NCI-H1436 treated with DMSO at 0.1 percent for 48 hours (cell line): Measurements from ENCODE around the gene PPP2R5D.
"Not testable (repeated sequence)": the region's sequence is repeated elsewhere in the genome, so short reads cannot be mapped to it uniquely, and the experiment has no call there.

Experiments
- DNase-seq: peaks from one replicate; lab custom pipeline; 2025; lab: John Stamatoyannopoulos, UW

Gene PPP2R5D

DNA sequence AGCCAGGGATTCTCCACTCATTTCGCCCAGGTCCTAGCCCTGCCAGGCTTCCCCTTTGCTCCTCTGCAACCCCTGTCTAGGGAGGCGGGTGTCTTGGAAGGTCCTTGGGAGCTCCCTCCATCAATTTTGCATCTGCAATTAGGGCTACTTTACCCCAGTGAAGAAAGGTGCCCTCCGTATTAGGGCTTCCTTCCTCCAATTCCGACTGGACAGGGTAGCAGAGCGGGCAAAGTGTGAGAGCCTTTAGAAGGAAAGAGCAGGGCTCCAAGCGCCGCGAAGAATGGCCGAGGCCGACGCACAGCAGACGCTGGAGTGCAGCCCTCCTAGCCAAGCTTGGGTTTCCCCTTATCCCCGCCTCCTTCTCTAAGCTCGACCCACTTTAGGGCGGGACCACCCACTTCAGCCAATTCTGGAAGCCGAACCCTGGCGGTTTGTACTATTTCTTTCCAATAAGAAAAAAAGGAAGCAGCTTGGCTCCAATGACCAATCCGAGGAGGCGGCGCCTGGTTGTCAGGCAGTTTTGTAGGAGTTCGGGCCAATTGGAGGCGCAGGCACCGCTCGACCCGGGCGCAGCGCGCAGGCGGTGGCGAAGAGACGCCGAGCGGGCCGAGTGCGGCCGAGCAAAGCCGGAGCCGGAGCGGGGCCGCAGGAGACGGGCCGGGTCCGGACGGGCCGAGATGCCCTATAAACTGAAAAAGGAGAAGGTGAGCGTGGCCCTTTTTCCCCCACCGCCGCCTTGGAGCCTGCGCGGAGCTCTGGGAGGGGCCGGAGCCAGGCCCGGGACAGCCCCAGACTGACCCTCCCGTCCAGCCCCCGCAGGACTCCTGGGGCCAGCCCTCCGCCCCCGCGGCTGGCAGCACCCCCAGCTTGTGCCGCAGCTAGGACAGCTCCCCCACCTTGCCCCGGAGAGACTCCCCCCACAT is at the start of gene PPP2R5D:
PPP2R5D (plus strand) TSS at position 570 of the 923 bp plus-strand sequence; CDS start at position 678, 108 bp downstream.
- DNase-seq = peak; percentile 98

DNA sequence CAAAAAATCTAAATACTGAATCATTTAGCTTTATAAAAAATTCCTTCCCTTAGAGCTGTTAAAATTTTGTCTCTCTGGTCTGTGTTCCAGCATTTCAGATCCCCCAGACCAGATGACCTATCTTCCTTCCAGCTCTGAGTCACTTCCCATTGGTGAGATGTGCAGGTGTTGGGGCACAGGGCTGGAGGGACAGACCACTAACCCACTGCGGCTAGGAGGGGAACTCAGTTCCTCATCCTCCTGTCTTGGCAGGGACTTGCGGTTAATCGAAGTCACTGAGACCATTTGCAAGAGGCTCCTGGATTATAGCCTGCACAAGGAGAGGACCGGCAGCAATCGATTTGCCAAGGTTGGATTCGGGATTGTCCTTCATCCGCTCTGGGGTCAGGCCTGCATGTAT is 49.0 kb upstream of the PPP2R5D start:
- DNase-seq = no peak

DNA sequence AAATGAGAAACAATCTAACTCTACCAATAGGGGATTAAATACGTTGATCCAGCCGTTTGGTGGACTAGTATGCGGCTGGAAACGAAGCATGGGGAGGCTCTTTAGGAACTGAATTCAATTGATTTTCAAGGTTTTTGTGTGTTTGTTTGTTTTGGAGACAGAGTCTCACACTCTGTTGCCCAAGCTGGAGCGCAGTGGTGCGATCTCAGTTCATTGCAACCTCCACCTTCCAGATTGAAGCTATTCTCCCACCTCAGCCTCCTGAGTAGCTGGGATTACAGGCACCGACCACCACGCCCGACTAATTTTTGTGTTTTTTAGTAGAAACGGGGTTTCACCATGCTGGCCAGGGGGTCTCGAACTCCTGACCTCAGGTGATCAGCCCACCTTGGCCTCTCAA is 48.0 kb upstream of the PPP2R5D start:
- no peak for DNase-seq

DNA sequence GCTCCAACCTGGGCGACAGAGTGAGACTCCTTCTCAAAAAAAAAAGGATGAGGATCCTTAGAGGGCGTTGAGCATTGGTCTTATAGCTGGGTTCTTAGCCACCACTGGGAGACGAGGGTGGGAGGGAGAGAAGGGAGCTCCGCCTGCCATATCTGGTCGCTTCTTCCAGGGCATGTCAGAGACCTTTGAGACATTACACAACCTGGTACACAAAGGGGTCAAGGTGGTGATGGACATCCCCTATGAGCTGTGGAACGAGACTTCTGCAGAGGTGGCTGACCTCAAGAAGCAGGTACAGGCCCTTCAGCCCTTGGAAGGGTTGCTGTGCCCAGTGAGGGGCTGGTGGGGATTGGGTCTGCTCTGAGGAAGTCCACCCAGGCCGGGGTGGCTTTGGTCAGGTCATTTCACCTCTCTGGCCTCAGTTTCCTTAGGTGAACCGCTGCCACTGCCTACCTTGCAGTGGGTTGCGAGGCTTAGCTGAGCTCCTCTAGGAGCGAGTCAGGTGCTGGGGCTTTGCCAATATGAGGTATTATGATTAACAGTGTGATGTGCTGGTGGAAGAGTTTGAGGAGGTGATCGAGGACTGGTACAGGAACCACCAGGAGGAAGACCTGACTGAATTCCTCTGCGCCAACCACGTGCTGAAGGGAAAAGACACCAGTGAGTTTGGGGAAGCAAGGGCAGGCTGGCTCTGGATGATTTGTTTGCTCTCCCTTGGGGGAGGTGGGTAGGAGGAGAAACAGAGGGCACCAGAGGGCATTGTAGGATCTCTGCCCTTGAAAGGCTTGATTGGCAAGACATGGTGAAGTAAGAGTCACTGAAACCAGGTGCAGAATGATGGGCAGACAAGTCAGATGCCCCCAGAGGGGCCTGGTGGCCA is 46.6 kb upstream of the PPP2R5D start:
- no peak for DNase-seq

DNA sequence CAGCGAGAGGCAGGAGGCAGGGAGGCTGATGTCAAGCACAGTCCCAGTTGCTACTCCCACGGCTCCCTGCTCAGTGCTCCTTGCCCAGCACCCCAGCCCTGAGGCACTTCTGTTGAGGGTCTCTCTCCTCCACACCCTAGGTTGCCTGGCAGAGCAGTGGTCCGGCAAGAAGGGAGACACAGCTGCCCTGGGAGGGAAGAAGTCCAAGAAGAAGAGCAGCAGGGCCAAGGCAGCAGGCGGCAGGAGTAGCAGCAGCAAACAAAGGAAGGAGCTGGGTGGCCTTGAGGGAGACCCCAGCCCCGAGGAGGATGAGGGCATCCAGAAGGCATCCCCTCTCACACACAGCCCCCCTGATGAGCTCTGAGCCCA is 46.0 kb upstream of the PPP2R5D start:
- DNase-seq = no peak

DNA sequence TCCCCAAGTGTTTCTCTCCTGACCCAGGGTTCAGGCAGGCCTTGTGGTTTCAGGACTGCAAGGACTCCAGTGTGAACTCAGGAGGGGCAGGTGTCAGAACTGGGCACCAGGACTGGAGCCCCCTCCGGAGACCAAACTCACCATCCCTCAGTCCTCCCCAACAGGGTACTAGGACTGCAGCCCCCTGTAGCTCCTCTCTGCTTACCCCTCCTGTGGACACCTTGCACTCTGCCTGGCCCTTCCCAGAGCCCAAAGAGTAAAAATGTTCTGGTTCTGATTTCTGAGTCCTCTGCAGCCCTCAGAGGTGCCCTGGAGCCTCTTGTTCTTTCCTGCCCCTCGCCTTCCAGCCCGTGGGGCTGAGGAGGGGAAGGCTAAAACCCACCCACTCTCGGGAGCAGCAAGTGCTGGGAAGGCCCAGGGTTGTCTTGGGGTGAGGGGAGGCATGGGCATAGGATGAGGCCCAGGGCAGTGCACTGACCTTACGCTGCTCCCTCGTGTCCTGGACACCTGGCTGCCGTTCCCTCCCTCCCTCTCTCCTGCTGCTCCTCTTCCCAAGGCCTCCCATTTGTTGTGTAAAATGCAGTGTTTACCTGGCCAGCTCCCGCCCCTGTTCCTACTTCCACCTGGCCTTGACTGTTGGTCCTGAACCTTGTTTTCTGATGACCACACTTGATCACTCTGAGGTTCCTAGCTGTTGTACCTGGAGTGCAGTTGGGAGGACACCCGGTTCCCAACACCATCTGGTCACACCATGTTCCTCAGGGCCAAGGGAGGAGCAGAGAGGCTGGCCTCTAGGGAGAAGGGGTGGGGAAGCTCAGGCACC is 45.2 kb upstream of the PPP2R5D start:
- DNase-seq = no peak

DNA sequence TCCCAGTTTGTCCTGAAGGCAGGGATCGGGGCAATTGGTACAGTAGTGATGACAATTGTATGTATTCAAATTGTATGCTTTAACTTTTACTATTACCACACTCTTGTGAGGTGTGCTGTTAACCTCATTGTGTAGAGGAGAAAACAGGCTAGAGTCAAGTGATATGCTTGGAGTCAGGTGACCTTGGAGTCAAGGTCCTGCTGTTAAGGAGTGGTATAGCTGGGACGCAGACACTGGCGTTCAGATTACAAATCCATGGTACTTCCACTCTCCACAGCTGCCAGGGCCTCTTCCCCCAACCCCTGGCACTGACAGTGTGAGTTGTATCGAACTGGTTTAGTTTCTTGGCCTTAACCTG is 44.6 kb upstream of the PPP2R5D start:
- no peak for DNase-seq

DNA sequence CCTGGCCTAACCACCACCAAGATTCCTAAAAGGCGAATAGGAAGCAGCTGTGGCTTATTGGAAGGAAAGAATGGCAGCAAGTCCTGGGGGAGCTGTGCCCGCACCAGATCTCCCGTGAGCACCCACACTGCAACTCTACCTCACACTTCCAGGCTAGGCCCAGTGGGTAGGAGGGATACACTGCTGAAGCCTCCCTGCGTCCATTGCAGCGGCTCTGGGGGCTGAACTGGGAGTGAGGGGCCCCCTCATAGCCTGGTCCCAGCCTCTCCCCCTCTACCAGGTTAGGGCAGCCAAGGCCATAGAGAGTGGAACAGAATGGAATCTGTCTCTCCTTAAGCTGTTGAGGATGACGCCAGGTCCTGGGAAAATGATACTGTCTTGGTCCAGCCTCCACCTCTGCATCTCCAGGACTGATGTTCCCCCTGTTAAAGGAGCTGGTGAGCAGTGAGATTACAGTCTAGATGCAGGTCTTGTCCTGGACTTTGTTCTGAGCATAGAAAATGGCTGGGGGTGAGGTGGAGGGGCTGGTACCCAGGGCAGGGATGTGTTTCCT is 43.8 kb upstream of the PPP2R5D start:
- DNase-seq = no peak

DNA sequence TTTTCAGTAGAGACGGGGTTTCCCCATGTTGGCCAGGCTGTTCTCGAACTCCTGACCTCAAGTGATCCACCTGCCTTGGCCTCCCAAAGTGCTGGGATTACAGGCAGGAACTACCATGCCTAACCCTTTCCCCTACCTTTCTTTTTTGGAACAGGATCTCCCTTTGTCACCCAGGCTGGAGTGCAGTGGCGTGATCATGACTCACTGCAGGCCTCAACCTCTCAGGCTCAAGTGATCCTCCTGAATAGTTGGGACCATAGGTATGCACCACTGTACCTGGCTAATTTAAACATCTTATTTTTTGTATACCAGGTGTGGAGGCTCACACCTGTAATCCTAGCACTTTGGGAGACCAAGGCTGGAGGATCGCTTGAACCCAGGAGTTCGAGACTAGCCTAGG is 43.0 kb upstream of the PPP2R5D start:
- DNase-seq = not testable (repeated sequence)

DNA sequence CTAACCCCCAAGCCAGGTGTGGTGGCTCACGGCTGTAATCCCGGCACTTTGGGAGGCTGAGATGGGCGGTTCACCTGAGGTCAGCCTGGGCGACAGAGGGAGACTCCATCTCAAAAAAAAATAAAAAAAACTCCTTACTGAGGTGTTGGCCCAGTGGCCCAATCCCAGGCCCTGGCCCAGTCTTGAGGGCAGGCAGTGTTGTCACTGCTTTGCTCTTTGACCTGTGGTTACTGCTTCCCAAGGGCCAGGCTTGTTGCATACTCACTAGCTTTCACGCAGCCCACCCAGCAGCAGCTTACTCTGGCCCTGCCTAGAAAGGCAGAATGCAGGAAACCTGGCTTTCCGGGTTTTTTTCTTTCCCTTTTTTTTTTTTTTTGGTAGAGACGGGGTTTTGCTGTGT is 41.9 kb upstream of the PPP2R5D start:
- no peak for DNase-seq

DNA sequence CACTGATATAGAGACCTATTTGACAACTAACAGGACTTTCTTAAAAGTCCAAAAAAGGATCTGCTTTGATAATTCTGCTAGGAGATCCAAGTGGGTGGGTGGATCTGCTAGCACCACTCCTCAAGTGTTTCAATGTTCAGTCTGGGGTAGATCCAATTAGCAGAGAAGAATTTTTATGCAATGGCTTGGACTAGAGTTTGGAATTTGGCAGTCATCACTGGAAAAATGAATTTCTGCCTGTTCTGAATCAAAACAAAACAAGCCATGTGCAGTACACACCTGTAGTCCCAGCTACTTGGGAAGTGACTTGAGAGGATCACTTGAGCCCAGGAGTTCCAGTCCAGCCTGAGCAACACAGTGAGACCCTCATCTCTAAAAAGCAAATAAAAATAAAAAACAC is 36.4 kb upstream of the PPP2R5D start:
- DNase-seq = no peak

DNA sequence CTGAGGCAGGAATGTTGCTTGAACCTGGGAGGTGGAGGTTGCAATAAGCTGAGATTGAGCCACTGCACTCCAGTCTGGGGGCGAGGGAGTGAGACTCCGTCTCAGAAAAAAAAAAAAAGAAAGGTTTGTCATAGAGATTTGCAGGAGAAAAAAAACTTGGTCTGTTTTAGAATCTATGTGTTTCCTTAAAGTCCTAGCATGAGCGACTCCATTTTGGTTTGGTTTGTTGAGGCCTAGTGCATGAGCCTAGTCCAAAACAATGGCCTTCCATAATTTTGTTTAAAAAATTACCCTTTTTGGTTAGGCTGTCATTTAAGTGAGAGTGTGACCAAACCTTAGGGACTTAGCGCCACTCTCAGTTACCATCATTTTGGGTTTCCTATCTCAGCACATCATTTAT is 32.0 kb upstream of the PPP2R5D start:
- no peak for DNase-seq

DNA sequence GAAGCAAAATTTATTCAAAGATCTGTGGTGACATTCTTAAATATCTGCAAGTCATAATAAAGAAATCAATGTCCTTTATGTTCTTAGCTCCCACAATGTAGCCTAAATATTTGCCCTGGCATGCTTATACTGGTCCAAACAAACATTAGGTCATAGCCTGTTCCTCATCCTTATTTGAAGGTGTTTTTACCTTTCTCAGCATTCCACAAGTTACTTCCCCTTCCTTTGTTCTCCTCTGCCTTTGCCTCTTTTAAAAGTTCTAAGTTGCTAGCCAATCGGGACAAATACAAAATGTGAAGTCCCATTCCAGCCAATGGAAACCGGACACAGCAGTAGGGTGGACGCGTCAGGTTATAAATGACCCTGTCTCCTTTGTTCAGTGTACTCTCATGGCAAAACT is 30.0 kb upstream of the PPP2R5D start:
- DNase-seq = not testable (repeated sequence)

DNA sequence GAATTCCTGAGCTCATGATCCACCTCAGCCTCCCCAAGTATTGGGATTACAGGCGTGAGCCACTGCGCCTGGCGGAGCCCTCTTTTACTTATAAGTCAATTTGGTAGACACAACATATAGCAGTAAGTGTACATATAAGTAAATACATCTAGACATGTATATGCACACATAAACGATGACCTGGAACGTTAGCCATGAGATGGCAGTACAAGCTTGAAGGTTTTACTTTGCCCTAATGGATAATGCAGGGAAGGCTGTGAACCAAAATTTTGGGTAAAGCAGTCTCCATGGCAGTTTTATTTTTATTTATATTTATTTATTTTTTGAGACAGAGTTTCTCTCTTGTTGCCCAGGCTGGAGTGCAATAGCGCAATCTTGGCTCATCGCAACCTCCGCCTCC is 26.2 kb upstream of the PPP2R5D start:
- no peak for DNase-seq

DNA sequence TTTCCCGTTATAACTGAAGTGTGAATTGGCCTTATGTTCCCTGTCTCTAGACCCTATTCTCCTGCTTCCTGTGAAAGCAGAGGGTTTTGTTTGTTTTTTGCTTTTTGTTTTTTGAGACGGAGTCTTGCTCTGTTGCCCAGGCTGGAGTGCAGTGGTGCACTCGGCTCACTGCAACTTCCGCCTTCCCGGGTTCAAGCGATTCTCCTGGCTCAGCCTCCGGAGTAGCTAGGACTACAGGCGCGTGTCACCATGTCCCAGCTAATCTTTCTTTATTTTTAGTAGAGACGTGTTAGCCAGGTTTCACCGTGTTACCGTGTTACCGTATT is 24.5 kb upstream of the PPP2R5D start:
- no peak for DNase-seq

DNA sequence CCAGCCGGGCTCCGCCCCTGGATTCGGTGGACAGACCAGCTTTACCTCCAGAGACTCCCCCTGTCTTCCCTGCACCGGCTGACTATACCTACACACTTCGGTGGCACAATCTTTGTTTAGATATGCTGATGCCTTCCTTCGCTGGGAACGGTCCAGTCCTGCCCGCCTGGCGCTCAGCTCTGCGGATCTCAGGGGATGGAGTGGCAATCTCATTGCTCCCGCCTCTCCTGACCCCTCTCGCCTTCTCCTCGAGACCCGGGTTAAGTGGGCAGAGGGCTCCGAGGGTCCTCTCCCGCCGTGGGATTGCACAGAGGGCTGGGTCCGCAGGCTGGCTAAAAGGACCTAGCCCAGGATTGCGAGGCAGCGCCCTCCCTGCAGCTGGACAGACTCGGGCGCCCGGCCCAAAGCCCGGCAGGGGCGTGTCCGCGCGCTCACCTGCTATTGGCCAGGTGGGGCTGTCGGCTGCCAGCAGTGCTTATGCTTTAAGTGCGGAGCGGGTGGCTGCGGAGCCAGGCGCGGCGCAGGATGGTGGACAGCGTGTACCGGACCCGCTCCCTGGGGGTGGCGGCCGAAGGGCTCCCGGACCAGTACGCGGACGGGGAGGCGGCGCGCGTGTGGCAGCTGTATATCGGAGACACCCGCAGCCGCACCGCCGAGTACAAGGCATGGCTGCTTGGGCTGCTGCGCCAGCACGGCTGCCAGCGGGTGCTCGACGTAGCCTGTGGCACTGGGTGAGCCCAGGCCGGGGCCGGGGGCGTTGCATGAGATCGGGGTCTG is 23.9 kb upstream of the PPP2R5D start, which contains the start of gene GNMT:
GNMT (plus strand) TSS at position 512 of the 777 bp plus-strand sequence; CDS start at position 526, 14 bp downstream.
- DNase-seq = no peak

DNA sequence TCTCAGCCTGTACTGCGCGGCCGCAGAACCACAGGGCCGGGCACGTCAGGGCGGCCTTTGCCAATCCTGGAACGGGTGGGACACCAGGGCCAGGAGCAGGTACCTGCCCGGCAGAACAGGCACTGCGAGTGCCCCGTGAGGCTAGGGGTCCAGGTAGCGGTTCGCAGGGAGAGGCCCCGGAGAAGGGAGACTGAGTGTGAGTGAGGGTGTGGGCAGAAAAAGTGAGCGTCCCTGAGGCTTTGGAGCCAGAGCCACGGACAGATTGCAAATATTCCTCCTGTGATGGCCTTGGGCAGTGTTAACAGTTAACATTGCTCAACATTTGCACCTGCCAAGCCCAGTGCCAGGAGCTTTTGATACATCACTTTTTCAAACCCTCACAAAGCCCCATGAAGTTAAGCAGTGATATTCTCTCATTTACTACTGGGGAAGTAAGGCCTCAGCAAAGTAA is 23.3 kb upstream of the PPP2R5D start:
- no peak for DNase-seq

DNA sequence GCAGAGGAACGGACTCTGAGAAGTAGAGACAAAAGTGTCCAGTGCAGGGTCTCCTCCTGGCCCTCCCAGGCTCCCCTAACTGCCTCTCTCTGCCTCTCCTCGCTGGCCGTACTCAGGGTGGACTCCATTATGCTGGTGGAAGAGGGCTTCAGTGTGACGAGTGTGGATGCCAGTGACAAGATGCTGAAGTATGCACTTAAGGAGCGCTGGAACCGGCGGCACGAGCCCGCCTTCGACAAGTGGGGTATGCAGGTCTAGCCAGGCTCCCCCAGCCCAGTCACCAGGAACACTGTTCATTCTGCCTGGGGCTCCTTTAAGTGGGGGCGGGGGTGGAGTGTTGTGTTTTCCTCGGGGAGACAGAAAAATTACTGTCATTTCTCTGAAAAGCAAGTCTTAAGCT is 22.3 kb upstream of the PPP2R5D start:
- no peak for DNase-seq

DNA sequence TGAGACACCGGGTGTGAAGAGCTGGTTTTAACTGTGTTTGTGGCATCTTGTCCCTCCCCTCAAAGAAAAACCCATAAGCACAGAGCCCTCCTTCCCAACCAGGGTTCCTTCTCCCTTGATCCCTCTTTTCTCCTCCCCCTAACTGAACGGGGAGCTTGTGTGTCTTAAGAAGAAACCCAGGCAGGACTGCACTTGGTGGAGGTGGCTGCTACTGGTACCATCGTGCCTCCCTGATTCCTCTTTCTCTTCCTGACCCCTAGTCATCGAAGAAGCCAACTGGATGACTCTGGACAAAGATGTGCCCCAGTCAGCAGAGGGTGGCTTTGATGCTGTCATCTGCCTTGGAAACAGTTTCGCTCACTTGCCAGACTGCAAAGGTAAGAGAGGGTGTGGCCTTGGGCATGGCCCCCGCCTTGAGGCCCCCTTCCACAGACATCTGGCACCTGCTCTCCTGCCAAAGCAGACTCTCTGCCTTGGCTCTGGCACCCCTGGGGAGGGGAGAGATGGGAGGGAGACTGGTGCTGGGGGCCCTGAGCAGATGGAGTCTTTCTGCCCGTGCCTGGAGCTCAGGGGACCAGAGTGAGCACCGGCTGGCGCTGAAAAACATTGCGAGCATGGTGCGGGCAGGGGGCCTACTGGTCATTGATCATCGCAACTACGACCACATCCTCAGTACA is 21.7 kb upstream of the PPP2R5D start:
- no peak for DNase-seq

DNA sequence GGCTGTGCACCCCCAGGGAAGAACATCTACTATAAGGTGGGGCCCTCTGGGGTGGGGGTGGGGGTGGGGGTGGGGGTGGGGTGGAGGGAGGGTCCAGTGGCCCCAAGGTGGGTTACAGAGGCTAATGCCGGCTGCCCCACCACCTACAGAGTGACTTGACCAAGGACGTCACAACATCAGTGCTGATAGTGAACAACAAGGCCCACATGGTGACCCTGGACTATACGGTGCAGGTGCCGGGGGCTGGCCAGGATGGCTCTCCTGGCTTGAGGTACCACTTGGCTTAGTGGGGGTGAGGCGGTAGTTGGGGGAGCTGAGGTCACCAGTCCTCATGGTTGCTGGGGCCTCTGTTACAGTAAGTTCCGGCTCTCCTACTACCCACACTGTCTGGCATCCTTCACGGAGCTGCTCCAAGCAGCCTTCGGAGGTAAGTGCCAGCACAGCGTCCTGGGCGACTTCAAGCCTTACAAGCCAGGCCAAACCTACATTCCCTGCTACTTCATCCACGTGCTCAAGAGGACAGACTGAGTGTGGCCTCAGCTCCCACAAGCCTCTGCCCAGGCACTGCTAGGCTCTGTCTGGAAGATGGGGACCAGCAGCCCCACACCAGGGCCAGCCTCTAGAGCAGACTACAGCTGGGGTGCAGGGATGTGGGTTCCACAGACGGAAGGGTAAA is 21.1 kb upstream of the PPP2R5D start:
- no peak for DNase-seq
